ENCODE results near the gene SLF1.

Gene SLF1

GRCh38 chr5:94731471-94731870 lies 113.0 kb downstream of the SLF1 start:
- no peak for DNase-seq (ENCODE audit: low read depth)
- H3K4me3 ChIP-seq (ENCODE audit: low read depth, low read length): no peak overlapping the region
- TF ChIP-seq MYC (IDR thresholded peaks at IDR 0.05; ENCODE audit: low read depth, low read length) (no peak), POLR2A (IDR thresholded peaks at IDR 0.05; ENCODE audit: extremely low read depth, insufficient read length) (no peak)

GRCh38 chr5:94736498-94736897 lies 118.0 kb downstream of the SLF1 start:
- TF ChIP-seq CTCF (IDR thresholded peaks at IDR 0.05; ENCODE audit: low read depth, low read length): no peak
- TF ChIP-seq MYC (IDR thresholded peaks at IDR 0.05; ENCODE audit: low read depth, low read length): no peak
- no peak overlapping the region for H3K4me3 ChIP-seq (ENCODE audit: low read depth, low read length)
- no peak for DNase-seq (ENCODE audit: low read depth)

- no peak for TF ChIP-seq CTCF (IDR thresholded peaks at IDR 0.05; ENCODE audit: low read depth, low read length)
- no peak for TF ChIP-seq MYC (IDR thresholded peaks at IDR 0.05; ENCODE audit: low read depth, low read length)
- no peak for TF ChIP-seq POLR2A (IDR thresholded peaks at IDR 0.05; ENCODE audit: extremely low read depth, insufficient read length)
- no peak for TF ChIP-seq MAX (IDR thresholded peaks at IDR 0.05; ENCODE audit: low read depth, low read length)
- H3K4me3 ChIP-seq (ENCODE audit: low read depth, low read length): no peak overlapping the region
- no peak for DNase-seq (ENCODE audit: low read depth)
Measured at GRCh38 chr5:94740286-94740685, 121.8 kb downstream of the SLF1 start.

GRCh38 chr5:94742852-94743251 lies 124.4 kb downstream of the SLF1 start:
- H3K4me3 ChIP-seq (ENCODE audit: low read depth, low read length): no peak overlapping the region
- TF ChIP-seq POLR2A (IDR thresholded peaks at IDR 0.05; ENCODE audit: extremely low read depth, insufficient read length) (no peak), MYC (IDR thresholded peaks at IDR 0.05; ENCODE audit: low read depth, low read length) (no peak), MAX (IDR thresholded peaks at IDR 0.05; ENCODE audit: low read depth, low read length) (no peak), CTCF (IDR thresholded peaks at IDR 0.05; ENCODE audit: low read depth, low read length) (no peak)
- DNase-seq (ENCODE audit: low read depth): no peak

GRCh38 chr5:94744906-94745305 lies 126.4 kb downstream of the SLF1 start:
- peak; percentile 11 for DNase-seq (ENCODE audit: low read depth)
- TF ChIP-seq MYC (IDR thresholded peaks at IDR 0.05; ENCODE audit: low read depth, low read length): no peak
- TF ChIP-seq POLR2A (IDR thresholded peaks at IDR 0.05; ENCODE audit: extremely low read depth, insufficient read length): no peak
- TF ChIP-seq MAX (IDR thresholded peaks at IDR 0.05; ENCODE audit: low read depth, low read length): no peak
- TF ChIP-seq CTCF (IDR thresholded peaks at IDR 0.05; ENCODE audit: low read depth, low read length): no peak
- H3K4me3 ChIP-seq (ENCODE audit: low read depth, low read length): no peak overlapping the region

GRCh38 chr5:94745786-94746730 lies 127.6 kb downstream of the SLF1 start:
- DNase-seq (ENCODE audit: low read depth): peak; percentile 53
- TF ChIP-seq POLR2A (IDR thresholded peaks at IDR 0.05; ENCODE audit: extremely low read depth, insufficient read length) (no peak), CTCF (IDR thresholded peaks at IDR 0.05; ENCODE audit: low read depth, low read length) (no peak), MYC (IDR thresholded peaks at IDR 0.05; ENCODE audit: low read depth, low read length) (no peak), MAX (IDR thresholded peaks at IDR 0.05; ENCODE audit: low read depth, low read length) (no peak)
- no peak overlapping the region for H3K4me3 ChIP-seq (ENCODE audit: low read depth, low read length)

Measured in NB4 (cell line).